ENCODE results near the gene FMOD.
A peak's percentile ranks its signal among the peaks of the same experiment; 100 is the strongest.

FMOD gene

DNA sequence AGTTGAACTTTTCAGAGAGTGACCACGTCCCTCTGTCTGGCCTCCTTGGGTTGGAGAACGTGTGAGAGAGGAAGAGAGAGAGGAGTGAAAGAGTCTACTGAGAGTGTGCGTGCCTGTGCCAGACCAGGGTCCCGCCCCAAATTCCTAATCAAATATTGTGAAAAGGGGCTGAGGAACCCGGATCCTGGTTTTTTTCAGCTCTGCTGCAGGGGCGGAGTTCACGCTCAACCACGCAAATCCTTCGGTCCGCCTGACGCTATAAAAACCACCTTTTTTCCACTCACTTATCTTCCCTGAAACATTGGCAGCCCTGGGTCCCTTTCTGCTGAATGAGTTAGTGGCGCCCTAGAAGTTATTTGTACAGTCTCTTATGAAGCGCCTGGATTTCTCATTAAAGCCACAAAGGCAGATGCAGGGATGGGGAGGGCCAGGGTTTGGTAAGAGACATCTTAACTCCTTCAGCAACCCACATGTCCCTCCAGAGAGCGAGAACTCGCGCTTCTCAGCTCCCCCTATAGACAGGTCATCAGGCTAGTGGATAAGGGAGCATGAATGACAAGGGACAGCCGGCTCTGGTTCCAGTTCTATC lies at the start of gene FMOD:
Gene FMOD, minus strand, starts transcription at position 86 of the 589 bp plus-strand sequence. CDS start 2,852 bp downstream, outside the sequence.
- DNase-seq, result peak; percentile 17

- no peak for DNase-seq
Observed at GRCh38 chr1:203396595-203397194, 45.8 kb upstream of the FMOD start.

DNA sequence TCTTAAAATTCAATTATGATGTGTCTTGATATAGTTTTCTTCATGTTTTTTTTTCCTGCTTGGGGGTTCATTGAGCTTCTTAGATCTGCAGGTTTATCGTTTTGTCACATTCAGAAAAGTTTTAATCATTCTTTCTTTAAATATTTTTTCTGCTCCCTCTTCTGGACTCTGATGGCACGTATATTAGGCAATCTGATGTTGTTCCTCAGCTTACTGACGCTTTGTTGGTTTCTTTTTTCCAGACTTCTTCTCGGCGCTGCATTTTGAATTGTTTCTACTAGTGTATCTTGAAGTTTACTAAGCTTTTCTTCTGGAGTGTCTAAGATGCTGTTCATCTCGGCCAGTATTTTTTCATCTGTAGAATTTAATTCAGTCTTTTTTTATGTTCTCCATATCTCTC lies 44.8 kb upstream of the FMOD start:
- no peak for DNase-seq

GRCh38 chr1:203390298-203390697 lies 39.4 kb upstream of the FMOD start:
- no peak for DNase-seq

DNA sequence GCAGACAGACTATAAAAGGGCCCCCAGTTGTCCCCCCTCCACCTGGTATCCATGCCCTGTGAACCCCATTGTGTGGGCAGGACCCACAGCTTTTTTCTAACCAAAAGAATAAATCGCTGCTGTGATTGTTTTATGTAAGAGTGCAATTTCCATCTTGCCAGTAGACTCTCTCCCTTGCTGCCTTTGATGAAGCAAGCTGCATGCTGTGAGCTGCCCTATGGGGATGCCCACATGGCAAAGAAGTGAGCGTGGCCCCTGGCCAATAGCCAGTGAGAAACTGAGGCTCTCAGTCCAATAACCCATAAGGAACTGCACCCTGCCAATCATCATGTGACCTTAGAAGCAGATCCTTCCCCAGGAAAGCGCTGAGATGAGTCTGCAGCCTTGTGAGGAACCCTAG lies 37.8 kb upstream of the FMOD start:
- DNase-seq, result no peak

DNA sequence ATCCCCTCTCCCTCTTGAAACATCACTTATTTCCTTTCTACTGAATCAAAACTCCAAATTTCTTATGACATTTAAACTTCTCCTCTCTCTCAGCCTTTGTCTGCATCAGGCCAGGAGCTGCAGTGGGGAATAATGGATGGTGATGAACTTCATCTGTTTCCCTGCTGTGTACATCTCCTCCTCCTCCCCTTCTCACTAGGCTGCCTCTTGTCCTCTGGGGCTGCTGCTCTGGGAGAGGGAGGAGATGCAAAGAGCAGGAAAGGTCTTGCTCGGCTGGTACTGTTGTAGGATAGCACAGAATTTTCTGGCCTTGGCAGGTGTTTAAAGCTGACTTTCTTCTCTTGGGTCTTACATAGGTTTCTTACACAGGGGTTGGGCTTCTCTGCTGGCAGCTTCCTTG lies 31.1 kb upstream of the FMOD start:
- no peak for DNase-seq

DNA sequence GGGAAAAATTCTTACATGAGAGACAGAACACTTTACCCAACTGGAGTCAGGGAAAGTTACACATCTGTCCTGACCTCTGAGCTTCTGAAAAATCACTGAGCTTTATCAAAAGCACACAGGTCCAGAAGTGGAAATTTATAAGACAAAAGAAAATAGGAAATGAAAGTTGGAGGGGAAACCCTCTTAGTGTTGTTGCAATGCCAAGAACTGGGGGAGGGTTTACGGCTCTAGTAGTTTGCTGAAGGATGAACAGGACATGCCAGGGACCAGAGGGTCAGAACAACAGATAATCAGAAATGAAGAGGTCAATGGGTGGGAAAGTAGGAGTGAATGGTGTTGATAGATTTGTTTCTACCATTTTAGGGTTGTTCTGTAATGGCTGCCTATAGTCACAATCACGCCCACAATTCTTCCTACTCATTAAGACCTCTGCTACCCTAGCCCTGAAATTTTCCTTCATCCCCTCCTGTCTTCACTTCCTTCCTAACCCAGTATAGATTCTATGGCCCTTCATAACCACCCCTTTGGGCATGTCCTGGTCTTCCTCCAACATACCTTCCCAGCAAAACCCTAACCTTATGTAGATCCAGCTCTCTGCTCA lies 30.3 kb upstream of the FMOD start:
- DNase-seq, result no peak

DNA sequence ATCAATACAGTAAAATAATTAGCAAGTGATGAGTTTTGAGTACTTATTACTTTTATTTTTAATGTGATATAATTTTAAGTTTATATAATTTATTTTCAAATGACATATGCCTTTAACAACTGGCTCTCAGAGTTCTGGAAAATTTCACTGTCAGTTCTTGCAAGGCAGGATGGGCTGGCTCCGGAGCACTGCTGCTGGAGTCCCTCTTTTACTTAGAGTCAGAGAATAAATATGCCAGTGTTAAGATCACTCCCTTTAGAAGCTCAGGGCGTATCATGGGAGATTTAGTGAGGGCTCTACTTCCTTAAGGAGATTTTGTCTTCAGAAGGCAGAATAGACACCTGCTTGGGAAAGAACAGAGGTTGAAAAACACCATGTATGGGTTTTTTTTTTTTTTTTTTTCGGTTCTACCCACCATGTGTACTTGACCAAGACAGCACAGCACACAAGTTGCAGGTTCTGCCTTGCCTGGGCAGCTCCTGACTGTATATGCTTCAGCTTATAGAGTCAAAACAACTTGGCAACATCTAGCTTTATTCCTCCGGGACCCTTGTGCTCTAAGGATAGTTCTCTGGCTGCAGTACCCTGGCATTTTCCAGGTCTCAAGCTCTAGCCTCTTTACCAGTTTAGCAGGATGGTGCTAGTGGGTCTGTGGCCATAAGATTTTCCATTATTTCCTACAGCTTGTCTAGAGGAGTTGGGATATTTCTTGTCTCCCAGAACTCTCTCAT lies 29.7 kb upstream of the FMOD start:
- DNase-seq, result no peak

GRCh38 chr1:203379825-203380224 lies 28.9 kb upstream of the FMOD start:
- no peak for DNase-seq

DNA sequence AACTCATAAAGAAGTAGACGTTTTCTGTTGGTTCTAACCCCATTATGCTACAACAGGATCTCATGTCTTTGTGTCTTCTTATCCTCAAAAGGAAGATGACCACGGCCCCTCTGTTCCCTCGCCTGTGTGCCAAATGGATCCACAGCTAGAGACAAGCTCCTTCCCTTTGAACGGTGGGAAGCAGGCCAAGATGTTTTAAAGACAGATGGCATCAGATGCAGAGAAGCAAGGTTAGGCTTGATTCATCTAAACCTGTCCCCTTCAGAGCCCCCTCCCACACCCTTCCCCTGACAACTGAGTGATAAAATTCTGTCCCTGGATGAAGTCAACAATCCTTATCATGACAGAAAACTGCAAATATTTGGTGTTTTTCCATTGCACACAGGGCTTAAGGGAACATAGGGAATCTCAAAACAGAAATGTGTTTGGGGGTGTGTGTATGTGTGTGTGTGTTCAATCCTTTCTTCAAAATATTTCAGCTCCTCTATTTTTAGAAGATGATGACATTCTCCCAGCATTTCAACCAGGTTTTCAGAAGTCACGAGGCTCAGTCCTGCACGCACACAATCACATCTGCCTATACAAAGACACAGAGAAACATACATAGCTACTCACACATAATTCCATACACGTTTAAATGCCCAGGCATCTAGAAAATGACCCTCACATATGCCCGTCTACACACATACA lies 27.8 kb upstream of the FMOD start:
- no peak for DNase-seq

DNA sequence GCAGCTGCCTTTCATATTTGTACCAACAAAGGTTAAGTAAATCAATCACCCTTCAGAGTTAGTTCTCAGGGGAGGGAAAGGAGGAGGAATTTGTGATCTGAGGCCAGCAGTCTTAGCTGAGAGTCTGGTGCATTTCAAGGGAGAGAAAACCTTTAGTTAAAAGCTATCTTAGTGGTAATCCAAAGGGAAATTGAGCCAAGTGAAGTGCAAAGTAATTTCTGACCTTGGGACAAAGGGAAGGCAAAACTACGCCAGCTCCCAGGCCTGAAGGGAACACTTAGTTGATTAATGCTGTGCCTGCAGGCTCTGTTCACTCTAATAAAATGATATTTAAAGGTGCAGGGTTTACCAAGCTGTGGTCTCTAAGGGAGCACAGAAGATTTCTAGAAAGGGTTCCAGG lies 23.1 kb upstream of the FMOD start:
- no peak for DNase-seq

GRCh38 chr1:203373002-203373401 lies 22.1 kb upstream of the FMOD start:
- no peak for DNase-seq

- DNase-seq, result no peak
Observed at GRCh38 chr1:203371288-203371687, 20.4 kb upstream of the FMOD start.

DNA sequence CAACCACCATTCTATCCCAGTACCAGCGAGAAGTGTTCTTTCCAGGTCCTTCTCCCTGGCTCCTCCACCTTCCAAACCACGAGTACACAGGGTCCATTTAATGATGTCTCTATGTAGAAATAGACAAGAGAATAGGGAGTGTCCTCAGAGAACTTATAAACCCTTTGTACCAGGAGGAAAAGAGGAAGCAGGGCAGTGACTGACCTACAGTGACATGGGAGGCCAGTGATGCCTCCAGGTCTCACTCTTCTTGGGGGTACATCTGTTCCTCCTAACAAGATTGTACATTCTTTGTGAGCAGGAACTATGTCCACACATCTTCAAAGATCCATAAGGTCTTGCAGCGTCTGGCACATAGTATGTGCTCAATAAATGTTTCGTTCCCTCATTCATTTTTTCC lies 18.7 kb upstream of the FMOD start:
- no peak for DNase-seq

GRCh38 chr1:203368624-203369451 lies 17.9 kb upstream of the FMOD start:
- DNase-seq, result no peak

- DNase-seq, result no peak
Observed at GRCh38 chr1:203367057-203367456, 16.1 kb upstream of the FMOD start.

DNA sequence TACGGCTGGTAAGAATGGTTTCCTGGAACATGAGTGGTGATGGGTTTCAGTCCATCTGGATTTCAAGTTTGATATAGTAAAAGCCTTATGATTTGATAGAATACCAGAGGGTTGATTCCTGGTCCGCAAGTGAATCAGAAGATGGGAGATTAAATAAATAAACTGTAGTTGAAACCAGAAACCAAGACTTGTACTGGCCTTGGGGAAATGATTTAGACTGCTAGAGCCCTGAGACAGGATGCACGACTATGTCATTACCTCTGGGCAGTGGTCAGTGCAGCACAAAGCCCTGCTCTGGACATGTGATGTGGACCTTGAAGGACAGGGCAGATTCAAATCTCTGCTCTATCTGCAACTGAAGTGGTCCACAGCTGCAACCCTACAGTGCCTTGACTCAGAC lies 15.6 kb upstream of the FMOD start:
- DNase-seq, result no peak

DNA sequence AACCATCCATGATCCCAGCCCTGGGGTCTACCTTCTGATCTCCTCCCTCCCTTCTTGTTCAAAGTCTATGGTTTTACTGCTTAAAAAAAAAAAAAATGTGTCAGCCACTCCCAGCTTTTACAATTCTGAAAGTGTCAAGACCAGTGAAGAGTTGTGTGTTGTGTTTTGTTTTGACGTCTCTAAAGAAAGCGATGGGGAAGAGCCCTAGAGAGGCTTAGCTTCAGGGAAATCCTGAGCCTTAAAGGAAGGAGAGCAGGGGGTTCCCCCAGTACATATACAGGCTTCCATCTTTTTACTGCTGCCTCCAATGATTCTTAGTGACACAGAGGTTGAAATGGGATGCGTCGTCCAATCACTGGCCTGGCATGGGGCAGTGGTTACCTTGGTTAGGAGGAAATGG lies 13.9 kb upstream of the FMOD start:
- DNase-seq, result no peak

- no peak for DNase-seq
Observed at GRCh38 chr1:203364094-203364801, 13.3 kb upstream of the FMOD start.

DNA sequence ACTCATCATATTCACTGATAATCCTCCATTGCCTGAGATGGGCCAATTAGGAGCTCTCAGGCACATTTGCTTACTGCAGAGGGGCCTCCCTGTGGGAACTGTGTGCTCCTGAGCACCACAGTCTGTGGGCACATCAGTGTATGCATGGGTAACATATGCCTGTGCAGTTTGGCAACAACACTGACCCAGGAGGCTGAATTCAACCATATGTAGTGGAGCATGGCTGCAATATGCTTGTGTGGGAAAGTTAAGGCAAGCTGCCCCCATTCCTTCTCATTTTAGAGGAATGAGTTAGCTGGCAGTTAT lies 11.8 kb upstream of the FMOD start:
- DNase-seq, result no peak

- DNase-seq, result no peak
Observed at GRCh38 chr1:203361945-203362719, 11.2 kb upstream of the FMOD start.
